HG03060 (cell line): ENCODE data around the gene UGT3A2.

ENCODE experiments used
- ATAC-seq: cut with Tn5 transposase; IDR thresholded peaks from one replicate; pipeline ENCODE4 v1.9.1; 2021; ENCODE audit warnings: low read depth, moderate number of reproducible peaks; ENCODE audit not compliant: unreplicated experiment

Gene UGT3A2

GRCh38 chr5:36017004-36017403 is 49.7 kb downstream of the UGT3A2 start:
- ATAC-seq: no peak

- ATAC-seq: no peak
Measured at GRCh38 chr5:36013182-36013581, 53.5 kb downstream of the UGT3A2 start.

- no peak for ATAC-seq
Measured at GRCh38 chr5:36009698-36010097, 57.0 kb downstream of the UGT3A2 start.

- no peak for ATAC-seq
Measured at GRCh38 chr5:36007366-36007765, 59.3 kb downstream of the UGT3A2 start.

DNA sequence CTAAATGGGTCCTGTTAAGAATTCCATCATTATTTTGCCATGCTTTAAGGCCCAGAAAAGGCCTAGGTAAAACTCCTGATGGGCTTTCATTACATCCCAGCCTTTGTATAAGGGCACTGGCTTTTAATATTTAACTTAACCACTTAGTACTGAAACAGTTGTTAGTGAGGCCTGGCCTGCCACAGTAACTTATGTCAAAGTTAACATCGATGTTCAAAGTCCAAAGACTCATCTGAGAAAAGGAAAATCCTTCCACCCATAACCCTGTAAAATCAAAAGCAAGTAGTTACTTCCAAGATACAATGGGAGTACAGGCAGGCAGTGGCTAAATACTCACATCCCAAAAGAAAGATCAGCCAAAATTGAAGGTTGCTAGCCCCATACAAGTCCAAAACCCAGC is 60.5 kb downstream of the UGT3A2 start:
- ATAC-seq: no peak

DNA sequence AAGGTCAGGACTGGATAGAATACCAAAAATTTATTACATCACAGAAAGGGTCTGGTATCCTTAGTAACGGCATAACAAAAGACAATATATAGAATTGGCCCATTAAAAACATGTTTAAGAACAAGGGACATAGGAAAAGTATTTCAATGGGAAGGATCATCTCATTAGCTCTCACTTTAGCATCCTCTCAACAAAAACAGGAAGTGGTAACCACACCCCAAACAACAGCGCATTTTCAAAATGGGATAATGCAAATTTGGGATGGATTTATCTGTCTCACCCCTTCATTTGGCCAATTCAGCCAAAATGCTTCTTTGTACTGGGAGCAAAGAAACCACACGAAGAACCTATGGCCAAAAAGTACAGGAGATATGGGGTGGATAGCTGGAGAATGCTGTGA is 65.7 kb downstream of the UGT3A2 start:
- no peak for ATAC-seq

GRCh38 chr5:35999547-35999946 is 67.1 kb downstream of the UGT3A2 start:
- no peak for ATAC-seq

DNA sequence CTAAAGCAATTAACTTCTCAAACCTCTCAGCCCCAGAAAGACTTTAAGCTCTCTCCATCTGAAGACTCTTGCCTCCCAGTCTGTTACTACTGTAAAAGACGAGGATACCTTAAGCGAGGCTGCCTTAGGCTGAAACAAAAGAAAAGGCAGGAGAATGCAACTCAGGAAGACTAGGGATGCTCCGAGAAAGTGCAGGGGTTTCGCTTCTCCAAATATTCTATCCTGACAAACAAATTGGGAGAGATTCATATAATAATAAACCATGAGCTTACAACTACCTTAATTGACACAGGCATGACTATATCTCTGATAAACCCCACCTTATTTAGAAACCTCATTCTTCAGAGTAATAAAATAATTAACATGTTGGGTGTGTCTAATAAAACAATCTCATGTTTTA is 70.6 kb downstream of the UGT3A2 start:
- ATAC-seq: no peak

- no peak for ATAC-seq
Measured at GRCh38 chr5:35990941-35991611, 75.6 kb downstream of the UGT3A2 start, which contains the start of gene UGT3A1. TSS of gene UGT3A1 (minus strand) at chr5:35991390. CDS start at chr5:35991240, 150 bp downstream.

DNA sequence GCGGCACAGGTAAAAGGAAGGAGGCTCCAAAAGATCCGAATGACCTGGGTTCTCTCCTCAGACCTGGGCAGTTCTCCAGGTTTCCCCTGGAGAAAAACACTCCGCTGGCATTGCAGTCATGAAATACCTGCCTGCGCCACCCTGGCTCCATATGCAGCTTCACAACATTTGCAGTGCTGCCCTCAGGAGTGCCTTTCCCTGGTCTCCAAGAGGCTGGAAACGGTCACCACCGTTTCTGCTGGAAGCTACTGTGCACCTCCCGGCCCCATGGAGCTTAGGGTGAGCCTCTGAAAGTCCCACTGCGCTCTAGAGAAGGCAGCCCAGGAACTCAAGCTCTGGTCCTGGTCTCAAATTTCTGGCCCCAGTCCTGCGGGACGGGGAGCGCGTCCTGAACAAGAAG is 76.2 kb downstream of the UGT3A2 start:
- ATAC-seq: no peak

- ATAC-seq: no peak
Measured at GRCh38 chr5:35988529-35988928, 78.2 kb downstream of the UGT3A2 start.

DNA sequence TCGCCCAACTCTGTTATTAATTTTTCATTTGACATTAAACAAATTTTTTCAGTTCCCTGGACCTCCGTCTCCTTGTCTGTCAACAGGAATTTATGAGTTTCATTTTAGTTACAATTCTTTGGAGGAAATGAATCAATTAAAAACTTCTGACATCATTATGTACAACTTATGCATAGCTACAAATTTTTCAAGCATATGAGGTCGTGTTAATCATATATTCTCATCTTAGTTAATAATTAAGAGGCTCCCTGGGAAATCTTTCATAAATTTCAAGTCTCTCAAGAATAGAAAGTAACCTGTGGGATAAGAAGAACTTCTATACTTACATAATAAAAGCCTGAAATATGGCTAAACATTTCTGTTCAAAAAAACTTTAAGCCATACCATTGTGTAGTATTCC is 78.9 kb downstream of the UGT3A2 start:
- no peak for ATAC-seq
